AG10803 (cell line): ENCODE measurements around the gene FUCA1.
"Not testable (repeated sequence)": the region's sequence is repeated elsewhere in the genome, so short reads cannot be mapped to it uniquely, and the experiment has no call there.

ENCODE experiments used
- DNase-seq: peaks from one replicate; pipeline ENCODE4 v3.0.0; 2010; ENCODE audit warnings: low read depth
- H3K4me3 ChIP-seq: 2 replicates; pipeline ENCODE4 v1.5.1; 2011; ENCODE audit warnings: mild to moderate bottlenecking, low read length, control low read depth
- CTCF ChIP-seq: conservative IDR thresholded peaks from 2 replicates; pipeline ENCODE4 v1.5.1; 2011; ENCODE audit warnings: mild to moderate bottlenecking, low read length, control low read depth, inconsistent platforms

FUCA1 gene

GRCh38 chr1:23838401-23838866 is 29.7 kb downstream of the FUCA1 start:
- DNase-seq, result peak; percentile 37

GRCh38 chr1:23837908-23838307 is 30.2 kb downstream of the FUCA1 start:
- no peak for DNase-seq
- H3K4me3 ChIP-seq, result no peak overlapping the region
- TF ChIP-seq CTCF, result no peak

More at GRCh38 chr1:23838401-23838866, 29.7 kb downstream of the FUCA1 start:
- peak overlapping the region; percentile 49 for H3K4me3 ChIP-seq
- TF ChIP-seq CTCF, result no peak

- no peak for DNase-seq
- H3K4me3 ChIP-seq, result no peak overlapping the region
- TF ChIP-seq CTCF, result no peak
Observed at GRCh38 chr1:23836037-23836436, 32.1 kb downstream of the FUCA1 start.

- DNase-seq, H3K4me3 ChIP-seq: not testable (repeated sequence)
Observed at GRCh38 chr1:23834156-23834555, 33.9 kb downstream of the FUCA1 start.

GRCh38 chr1:23827717-23828116 is 40.4 kb downstream of the FUCA1 start:
- no peak overlapping the region for H3K4me3 ChIP-seq
- TF ChIP-seq CTCF, result no peak
- no peak for DNase-seq

GRCh38 chr1:23826590-23826989 is 41.5 kb downstream of the FUCA1 start:
- not testable (repeated sequence) for DNase-seq, H3K4me3 ChIP-seq

GRCh38 chr1:23825762-23826522 is 42.1 kb downstream of the FUCA1 start:
- H3K4me3 ChIP-seq, result peak overlapping the region; percentile 98
- TF ChIP-seq CTCF, result no peak
- DNase-seq, result no peak

GRCh38 chr1:23825076-23825761 is 42.9 kb downstream of the FUCA1 start, which contains the start of gene HMGCL:
HMGCL (minus strand) TSS chr1:23825429; CDS start chr1:23825415, 14 bp downstream.
- TF ChIP-seq CTCF, result no peak
- peak within 1 kb of the TSS; percentile 98 for H3K4me3 ChIP-seq
- peak; percentile 87 for DNase-seq
